ENCODE measurements around the gene PTPRG. TPM values are rescaled to one million over a fixed set of nuclear protein-coding genes. Genes with fewer than 3 reads are reported as not detected.

The PTPRG gene
- total and polyA plus RNA-seq, 2 experiments from 2014 or later: 24.4 to 131 TPM

- TF ChIP-seq, protein P1, sequence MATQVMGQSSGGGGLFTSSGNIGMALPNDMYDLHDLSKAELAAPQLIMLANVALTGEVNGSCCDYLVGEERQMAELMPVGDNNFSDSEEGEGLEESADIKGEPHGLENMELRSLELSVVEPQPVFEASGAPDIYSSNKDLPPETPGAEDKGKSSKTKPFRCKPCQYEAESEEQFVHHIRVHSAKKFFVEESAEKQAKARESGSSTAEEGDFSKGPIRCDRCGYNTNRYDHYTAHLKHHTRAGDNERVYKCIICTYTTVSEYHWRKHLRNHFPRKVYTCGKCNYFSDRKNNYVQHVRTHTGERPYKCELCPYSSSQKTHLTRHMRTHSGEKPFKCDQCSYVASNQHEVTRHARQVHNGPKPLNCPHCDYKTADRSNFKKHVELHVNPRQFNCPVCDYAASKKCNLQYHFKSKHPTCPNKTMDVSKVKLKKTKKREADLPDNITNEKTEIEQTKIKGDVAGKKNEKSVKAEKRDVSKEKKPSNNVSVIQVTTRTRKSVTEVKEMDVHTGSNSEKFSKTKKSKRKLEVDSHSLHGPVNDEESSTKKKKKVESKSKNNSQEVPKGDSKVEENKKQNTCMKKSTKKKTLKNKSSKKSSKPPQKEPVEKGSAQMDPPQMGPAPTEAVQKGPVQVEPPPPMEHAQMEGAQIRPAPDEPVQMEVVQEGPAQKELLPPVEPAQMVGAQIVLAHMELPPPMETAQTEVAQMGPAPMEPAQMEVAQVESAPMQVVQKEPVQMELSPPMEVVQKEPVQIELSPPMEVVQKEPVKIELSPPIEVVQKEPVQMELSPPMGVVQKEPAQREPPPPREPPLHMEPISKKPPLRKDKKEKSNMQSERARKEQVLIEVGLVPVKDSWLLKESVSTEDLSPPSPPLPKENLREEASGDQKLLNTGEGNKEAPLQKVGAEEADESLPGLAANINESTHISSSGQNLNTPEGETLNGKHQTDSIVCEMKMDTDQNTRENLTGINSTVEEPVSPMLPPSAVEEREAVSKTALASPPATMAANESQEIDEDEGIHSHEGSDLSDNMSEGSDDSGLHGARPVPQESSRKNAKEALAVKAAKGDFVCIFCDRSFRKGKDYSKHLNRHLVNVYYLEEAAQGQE (IDR thresholded peaks at IDR 0.05; ENCODE audit: unreplicated experiment): no peak
- no peak for TF ChIP-seq EZH2 (IDR thresholded peaks at IDR 0.05; ENCODE audit: low read depth, unreplicated experiment)
- TF ChIP-seq STAT1 (IDR thresholded peaks at IDR 0.05; ENCODE audit: unreplicated experiment): no peak
- TF ChIP-seq ZNF114 (CRISPR knock-in tag; IDR thresholded peaks at IDR 0.05): no peak
- no peak for TF ChIP-seq ZNF331 (CRISPR knock-in tag; IDR thresholded peaks at IDR 0.05; ENCODE audit: low read depth)
- no peak for TF ChIP-seq EZH2phosphoT487 (IDR thresholded peaks at IDR 0.05; ENCODE audit: unreplicated experiment)
- TF ChIP-seq ETS1 (IDR thresholded peaks at IDR 0.05): no peak
- no peak for TF ChIP-seq CTCF (conservative IDR thresholded peaks at IDR 0.05; ENCODE audit: low read depth in 2 of 2)
- no peak for TF ChIP-seq CREB1 (CRISPR knock-in tag; IDR thresholded peaks at IDR 0.05; ENCODE audit: low read depth)
- TF ChIP-seq POLR2AphosphoS5 (IDR thresholded peaks at IDR 0.05; ENCODE audit: low read depth): no peak
- no peak for TF ChIP-seq NANOG (IDR thresholded peaks at IDR 0.05; ENCODE audit: borderline replicate concordance)
- TF ChIP-seq JUNB (IDR thresholded peaks at IDR 0.05; ENCODE audit: unreplicated experiment): no peak
These were observed 261.2 kb downstream of the PTPRG start (continued) for GRCh38 chr3:61822588-61822987.

- DNase-seq (ENCODE audit: low spot score) (no peak), ATAC-seq (no peak)
- Histone ChIP-seq H4K20me1 (replicated peaks; ENCODE audit: insufficient read depth) (0 out of 2 replicates have a peak, but pooled peaks cover 5% of the 10 kb centered on the region), H3K27me3 (ENCODE audit: insufficient read depth) (no peaks in the 10 kb centered on the region), H3K4me2 (no peak overlapping the region), H3K4me3 (no peak overlapping the region), H2AFZ (no peak overlapping the region), H3F3A (replicated peaks; ENCODE audit: low read depth) (no peaks in the 10 kb centered on the region), H3K27ac (ENCODE audit: low read depth) (no peak overlapping the region), H3K36me3 (ENCODE audit: insufficient read depth) (no peaks in the 10 kb centered on the region; the same call in 1 of the 2 replicates), H3K9me2 (ENCODE audit: insufficient read depth) (no peaks in the 10 kb centered on the region), H3K4me1 (ENCODE audit: insufficient read depth) (peaks cover 21% of the 10 kb centered on the region), H3K79me2 (replicated peaks; ENCODE audit: insufficient read depth) (peaks cover 99% of the 10 kb centered on the region)
- Mint-ChIP-seq H3K27ac (no peak overlapping the region), H3K27me3 (ENCODE audit: insufficient read depth, low read depth, poor library complexity) (peaks cover 2% of the 10 kb centered on the region), H3K9me3 (no peaks in the 10 kb centered on the region), H3K4me1 (peaks cover 41% of the 10 kb centered on the region), H3K36me3 (ENCODE audit: low read depth) (peaks cover 14% of the 10 kb centered on the region; the same call in 2 of the 3 replicates), H3K4me3 (no peak overlapping the region)
- TF ChIP-seq NANOG (IDR thresholded peaks at IDR 0.05; ENCODE audit: borderline replicate concordance): no peak
- TF ChIP-seq EZH2 (IDR thresholded peaks at IDR 0.05; ENCODE audit: low read depth, unreplicated experiment): no peak
- TF ChIP-seq, protein P2, sequence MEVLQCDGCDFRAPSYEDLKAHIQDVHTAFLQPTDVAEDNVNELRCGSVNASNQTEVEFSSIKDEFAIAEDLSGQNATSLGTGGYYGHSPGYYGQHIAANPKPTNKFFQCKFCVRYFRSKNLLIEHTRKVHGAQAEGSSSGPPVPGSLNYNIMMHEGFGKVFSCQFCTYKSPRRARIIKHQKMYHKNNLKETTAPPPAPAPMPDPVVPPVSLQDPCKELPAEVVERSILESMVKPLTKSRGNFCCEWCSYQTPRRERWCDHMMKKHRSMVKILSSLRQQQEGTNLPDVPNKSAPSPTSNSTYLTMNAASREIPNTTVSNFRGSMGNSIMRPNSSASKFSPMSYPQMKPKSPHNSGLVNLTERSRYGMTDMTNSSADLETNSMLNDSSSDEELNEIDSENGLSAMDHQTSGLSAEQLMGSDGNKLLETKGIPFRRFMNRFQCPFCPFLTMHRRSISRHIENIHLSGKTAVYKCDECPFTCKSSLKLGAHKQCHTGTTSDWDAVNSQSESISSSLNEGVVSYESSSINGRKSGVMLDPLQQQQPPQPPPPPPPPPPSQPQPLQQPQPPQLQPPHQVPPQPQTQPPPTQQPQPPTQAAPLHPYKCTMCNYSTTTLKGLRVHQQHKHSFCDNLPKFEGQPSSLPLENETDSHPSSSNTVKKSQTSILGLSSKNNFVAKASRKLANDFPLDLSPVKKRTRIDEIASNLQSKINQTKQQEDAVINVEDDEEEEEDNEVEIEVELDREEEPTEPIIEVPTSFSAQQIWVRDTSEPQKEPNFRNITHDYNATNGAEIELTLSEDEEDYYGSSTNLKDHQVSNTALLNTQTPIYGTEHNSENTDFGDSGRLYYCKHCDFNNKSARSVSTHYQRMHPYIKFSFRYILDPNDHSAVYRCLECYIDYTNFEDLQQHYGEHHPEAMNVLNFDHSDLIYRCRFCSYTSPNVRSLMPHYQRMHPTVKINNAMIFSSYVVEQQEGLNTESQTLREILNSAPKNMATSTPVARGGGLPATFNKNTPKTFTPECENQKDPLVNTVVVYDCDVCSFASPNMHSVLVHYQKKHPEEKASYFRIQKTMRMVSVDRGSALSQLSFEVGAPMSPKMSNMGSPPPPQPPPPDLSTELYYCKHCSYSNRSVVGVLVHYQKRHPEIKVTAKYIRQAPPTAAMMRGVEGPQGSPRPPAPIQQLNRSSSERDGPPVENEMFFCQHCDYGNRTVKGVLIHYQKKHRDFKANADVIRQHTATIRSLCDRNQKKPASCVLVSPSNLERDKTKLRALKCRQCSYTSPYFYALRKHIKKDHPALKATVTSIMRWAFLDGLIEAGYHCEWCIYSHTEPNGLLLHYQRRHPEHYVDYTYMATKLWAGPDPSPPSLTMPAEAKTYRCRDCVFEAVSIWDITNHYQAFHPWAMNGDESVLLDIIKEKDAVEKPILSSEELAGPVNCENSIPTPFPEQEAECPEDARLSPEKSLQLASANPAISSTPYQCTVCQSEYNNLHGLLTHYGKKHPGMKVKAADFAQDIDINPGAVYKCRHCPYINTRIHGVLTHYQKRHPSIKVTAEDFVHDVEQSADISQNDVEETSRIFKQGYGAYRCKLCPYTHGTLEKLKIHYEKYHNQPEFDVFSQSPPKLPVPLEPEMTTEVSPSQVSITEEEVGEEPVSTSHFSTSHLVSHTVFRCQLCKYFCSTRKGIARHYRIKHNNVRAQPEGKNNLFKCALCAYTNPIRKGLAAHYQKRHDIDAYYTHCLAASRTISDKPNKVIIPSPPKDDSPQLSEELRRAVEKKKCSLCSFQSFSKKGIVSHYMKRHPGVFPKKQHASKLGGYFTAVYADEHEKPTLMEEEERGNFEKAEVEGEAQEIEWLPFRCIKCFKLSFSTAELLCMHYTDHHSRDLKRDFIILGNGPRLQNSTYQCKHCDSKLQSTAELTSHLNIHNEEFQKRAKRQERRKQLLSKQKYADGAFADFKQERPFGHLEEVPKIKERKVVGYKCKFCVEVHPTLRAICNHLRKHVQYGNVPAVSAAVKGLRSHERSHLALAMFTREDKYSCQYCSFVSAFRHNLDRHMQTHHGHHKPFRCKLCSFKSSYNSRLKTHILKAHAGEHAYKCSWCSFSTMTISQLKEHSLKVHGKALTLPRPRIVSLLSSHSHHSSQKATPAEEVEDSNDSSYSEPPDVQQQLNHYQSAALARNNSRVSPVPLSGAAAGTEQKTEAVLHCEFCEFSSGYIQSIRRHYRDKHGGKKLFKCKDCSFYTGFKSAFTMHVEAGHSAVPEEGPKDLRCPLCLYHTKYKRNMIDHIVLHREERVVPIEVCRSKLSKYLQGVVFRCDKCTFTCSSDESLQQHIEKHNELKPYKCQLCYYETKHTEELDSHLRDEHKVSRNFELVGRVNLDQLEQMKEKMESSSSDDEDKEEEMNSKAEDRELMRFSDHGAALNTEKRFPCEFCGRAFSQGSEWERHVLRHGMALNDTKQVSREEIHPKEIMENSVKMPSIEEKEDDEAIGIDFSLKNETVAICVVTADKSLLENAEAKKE (CRISPR knock-in tag; IDR thresholded peaks at IDR 0.05): no peak
- TF ChIP-seq ZNF114 (CRISPR knock-in tag; IDR thresholded peaks at IDR 0.05): no peak
These were observed 263.3 kb downstream of the PTPRG start for GRCh38 chr3:61824553-61825135.

Measured in GM23338 (cell line).